GM12874 (cell line): ENCODE data around the gene PCDH17.
A peak's percentile ranks its signal among the peaks of the same experiment; 100 is the strongest.

Experiments used
- CTCF ChIP-seq: IDR thresholded peaks from 2 replicates; pipeline ENCODE4 v1.5.1; 2011; ENCODE audit warnings: low read depth, mild to moderate bottlenecking, control low read depth, low read length, moderate library complexity; ENCODE audit not compliant: insufficient read depth

PCDH17 gene

GRCh38 chr13:57704031-57704430, 72.5 kb downstream of the PCDH17 start:
- no peak for TF ChIP-seq CTCF

- TF ChIP-seq CTCF, result peak; percentile 31; the same call in 1 of the 2 replicates
These were observed 84.8 kb downstream of the PCDH17 start for GRCh38 chr13:57716295-57716694.

GRCh38 chr13:57724486-57725272, 93.1 kb downstream of the PCDH17 start:
- no peak for TF ChIP-seq CTCF

- no peak for TF ChIP-seq CTCF
These were observed 93.9 kb downstream of the PCDH17 start for GRCh38 chr13:57725480-57725879.

- no peak for TF ChIP-seq CTCF
These were observed 95.4 kb downstream of the PCDH17 start for GRCh38 chr13:57726981-57727380.

GRCh38 chr13:57734306-57734705, 102.8 kb downstream of the PCDH17 start:
- TF ChIP-seq CTCF, result no peak

GRCh38 chr13:57739089-57739488, 107.5 kb downstream of the PCDH17 start:
- no peak for TF ChIP-seq CTCF
